ENCODE results near the gene CA9.
A peak's percentile ranks its signal among the peaks of the same experiment; 100 is the strongest.

The CA9 gene

GRCh38 chr9:35679766-35680330 lies 6.1 kb downstream of the CA9 start:
- no peak for DNase-seq

- DNase-seq: no peak
These were observed 6.8 kb downstream of the CA9 start for GRCh38 chr9:35680331-35681105.

GRCh38 chr9:35681341-35682002 lies 7.7 kb downstream of the CA9 start:
- no peak for DNase-seq

- DNase-seq: no peak
These were observed 8.3 kb downstream of the CA9 start for GRCh38 chr9:35682051-35682450.

- no peak for DNase-seq
These were observed 9.0 kb downstream of the CA9 start for GRCh38 chr9:35682520-35683315.

- DNase-seq: no peak
These were observed 9.6 kb downstream of the CA9 start for GRCh38 chr9:35683323-35683722.

GRCh38 chr9:35684921-35685320 lies 11.2 kb downstream of the CA9 start:
- no peak for DNase-seq

GRCh38 chr9:35685506-35685905 lies 11.8 kb downstream of the CA9 start:
- no peak for DNase-seq

- no peak for DNase-seq
These were observed 12.8 kb downstream of the CA9 start for GRCh38 chr9:35686222-35687203.

GRCh38 chr9:35687306-35687705 lies 13.6 kb downstream of the CA9 start:
- no peak for DNase-seq

GRCh38 chr9:35687972-35688557 lies 14.3 kb downstream of the CA9 start:
- no peak for DNase-seq

- no peak for DNase-seq
These were observed 15.1 kb downstream of the CA9 start for GRCh38 chr9:35688558-35689541.

GRCh38 chr9:35689542-35690293 lies 16.0 kb downstream of the CA9 start, which contains the start of gene TPM2:
TSS of gene TPM2 (minus strand) at chr9:35689925. CDS start at chr9:35689817, 108 bp downstream.
- no peak for DNase-seq

GRCh38 chr9:35690294-35690613 lies 16.5 kb downstream of the CA9 start:
- no peak for DNase-seq

GRCh38 chr9:35690614-35691333 lies 17.0 kb downstream of the CA9 start:
- DNase-seq: peak; percentile 34

GRCh38 chr9:35691334-35691650 lies 17.6 kb downstream of the CA9 start:
- DNase-seq: no peak

GRCh38 chr9:35691757-35692301 lies 18.1 kb downstream of the CA9 start:
- DNase-seq: no peak

GRCh38 chr9:35695943-35696401 lies 22.2 kb downstream of the CA9 start:
- no peak for DNase-seq
